GM12878 (cell line): ENCODE results near the gene MUSK. TPM values are rescaled to one million over a fixed set of nuclear protein-coding genes. Genes with fewer than 3 reads are reported as not detected.

Experiments
- ATAC-seq: fragments of 200-7000 bp; cut with Tn5 transposase; 3 replicates; pipeline ENCODE4 v1.9.1; 2020; ENCODE audit warnings: mild to moderate bottlenecking, moderate library complexity
- BruUV-seq: library from RNA; stranded (reverse); fragments of 400-500 nt; replicated peaks from 2 replicates; lab custom pipeline; 2021; lab: Mats Ljungman, UMichigan
- CTCF ChIA-PET: fragments of 300-600 bp; sonication (Branson Sonifier 250); formaldehyde crosslinking; extraction: SDS; loops from one replicate; lab custom pipeline; 2021; ENCODE audit warnings: inconsistent platforms; lab: Yijun Ruan, JAX
- POLR2A ChIA-PET: fragments of 350-600 bp; formaldehyde crosslinking; extraction: SDS; loops from one replicate; lab custom pipeline; 2021; ENCODE audit warnings: inconsistent platforms; lab: Charles Lee
- RAD21 ChIA-PET: fragments of 300-600 bp; sonication (Branson Sonifier 250); formaldehyde crosslinking; loops from one replicate; lab custom pipeline; 2023; ENCODE audit warnings: antibody characterized with exemption; ENCODE audit not compliant: unreplicated experiment; lab: Charles Lee
- SMC1A ChIA-PET: fragments of 300-600 bp; sonication (Branson Sonifier 250); formaldehyde crosslinking; loops from one replicate; lab custom pipeline; 2023; ENCODE audit not compliant: unreplicated experiment, uncharacterized antibody; lab: Charles Lee
- DNase-seq: peaks from one replicate; pipeline ENCODE4 v3.0.0-alpha.2; 2011; ENCODE audit warnings: low read depth, low spot score
- FAIRE-seq: peaks from 3 replicates; lab custom pipeline; 2011; peaks lifted over from hg19 to GRCh38; lab: Jason Lieb, UNC
- H2AFZ ChIP-seq: 2 replicates; pipeline ENCODE4 v1.6.0; 2011; ENCODE audit warnings: low read depth, low read length, control low read depth; ENCODE audit not compliant: control insufficient read depth
- H3K27ac ChIP-seq: 2 replicates; pipeline ENCODE4 v1.5.1; 2011; ENCODE audit warnings: control low read depth; ENCODE audit not compliant: control insufficient read depth, insufficient read depth
- H3K27me3 ChIP-seq, 2 experiments: replicated peaks in 1 of 2; 2 replicates each; pipeline versions ENCODE4 v1.6.0 to v1.6.1; 2011; ENCODE audit warnings: low read length in 1 of 2; ENCODE audit not compliant: control insufficient read depth in 2 of 2, insufficient read depth in 2 of 2
- H3K36me3 ChIP-seq, 2 experiments: 2 replicates each; pipeline ENCODE4 v1.5.1; 2011; ENCODE audit warnings: low read length in 1 of 2; ENCODE audit not compliant: control insufficient read depth in 2 of 2, insufficient read depth in 2 of 2
- H3K4me1 ChIP-seq: 2 replicates; pipeline ENCODE4 v1.6.1; 2011; ENCODE audit warnings: mild to moderate bottlenecking, low read length, moderate library complexity, mixed read lengths; ENCODE audit not compliant: control insufficient read depth, insufficient read depth
- H3K4me2 ChIP-seq: 2 replicates; pipeline ENCODE4 v1.6.0; 2011; ENCODE audit warnings: control low read depth; ENCODE audit not compliant: control insufficient read depth, insufficient read depth
- H3K4me3 ChIP-seq: fragments of 200-600 bp; sonication (generic); 2 replicates; pipeline ENCODE4 v1.5.1; 2016
- H3K79me2 ChIP-seq: 2 replicates; pipeline ENCODE4 v1.6.0; 2011; ENCODE audit warnings: low read length; ENCODE audit not compliant: control insufficient read depth, insufficient read depth
- H3K9ac ChIP-seq: 2 replicates; pipeline ENCODE4 v1.8.0; 2011; ENCODE audit warnings: low read length, control low read depth, mixed read lengths; ENCODE audit not compliant: control insufficient read depth, insufficient read depth
- H3K9me3 ChIP-seq: replicated peaks from 3 replicates; pipeline ENCODE4 v1.5.1; 2011; ENCODE audit warnings: mild to moderate bottlenecking, low read length; ENCODE audit not compliant: control insufficient read depth, insufficient read depth
- H4K20me1 ChIP-seq: 2 replicates; pipeline ENCODE4 v1.6.0; 2011; ENCODE audit not compliant: control insufficient read depth, insufficient read depth
- BACH1 ChIP-seq: fragments of 450-650 bp; IDR thresholded peaks from 2 replicates; pipeline ENCODE4 v1.6.1; 2017; ENCODE audit warnings: mild to moderate bottlenecking, borderline replicate concordance
- CHD4 ChIP-seq: fragments of 200-600 bp; sonication (generic); IDR thresholded peaks from 2 replicates; pipeline ENCODE4 v1.6.1; 2016; ENCODE audit warnings: mild to moderate bottlenecking
- HDAC6 ChIP-seq: fragments of 200-600 bp; sonication (generic); IDR thresholded peaks from one replicate; pipeline ENCODE4 v1.8.0; 2017; ENCODE audit warnings: antibody characterized with exemption; ENCODE audit not compliant: unreplicated experiment
- IRF5 ChIP-seq: fragments of 450-650 bp; IDR thresholded peaks from 2 replicates; pipeline ENCODE4 v1.6.1; 2017; ENCODE audit warnings: borderline replicate concordance
- NR2C1 ChIP-seq: fragments of 450-650 bp; IDR thresholded peaks from 2 replicates; pipeline ENCODE4 v1.6.1; 2017; ENCODE audit warnings: antibody characterized with exemption, mild to moderate bottlenecking, moderate library complexity
- PRDM15 ChIP-seq: fragments of 450-650 bp; formaldehyde crosslinking; IDR thresholded peaks from 2 replicates; pipeline ENCODE4 v1.4.0; 2020; ENCODE audit warnings: mild to moderate bottlenecking, moderate library complexity
- RAD21 ChIP-seq: IDR thresholded peaks from 2 replicates; pipeline ENCODE4 v1.6.1; 2011; ENCODE audit warnings: mild to moderate bottlenecking, low read depth, low read length, moderate library complexity; ENCODE audit not compliant: insufficient read depth
- RBBP5 ChIP-seq: fragments of 200-600 bp; sonication (generic); conservative IDR thresholded peaks from 2 replicates; pipeline ENCODE4 v1.6.1; 2016
- SIN3A ChIP-seq: IDR thresholded peaks from 2 replicates; pipeline ENCODE4 v1.6.1; 2012; ENCODE audit warnings: low read depth, low read length, improper control_type of control experiment
- TCF7 ChIP-seq: IDR thresholded peaks from 2 replicates; pipeline ENCODE4 v1.6.1; 2014; ENCODE audit warnings: antibody characterized with exemption, borderline replicate concordance
- ZNF592 ChIP-seq: fragments of 450-650 bp; IDR thresholded peaks from 2 replicates; pipeline ENCODE4 v1.6.1; 2017; ENCODE audit warnings: mild to moderate bottlenecking, moderate library complexity
- in situ Hi-C: fragments of 300-500 bp; cut with MboI; formaldehyde crosslinking; loops from 9 replicates; pipeline ENCODE4 v1.14.3; 2018; ENCODE audit warnings: mixed read lengths
- intact Hi-C: fragments of 100-400 bp; cut with micrococcal nuclease; formaldehyde crosslinking; loops from one replicate; pipeline ENCODE4 v1.14.2; 2022; ENCODE audit not compliant: unreplicated experiment
- polyA plus RNA-seq, 11 experiments: library from polyadenylated mRNA; depleted of rRNA in 4 of 11; unstranded in 6 of 11; stranded (reverse) in 5 of 11; fragments of >200 nt; fragmentation: Nextera tagmentation in 4 of 11; fragmentation: Illumina TruSeq in 1 of 11; extraction: Ambion mirVana in 4 of 11; extraction: Trizol in 1 of 11; gene quantifications; 1 replicate in 1 of 11; 2 replicates in 10 of 11; pipeline versions ENCODE4 v1.2.1 to v1.2.3, GENCODE V29; 2011 to 2016; ENCODE audit warnings: inconsistent platforms in 2 of 11, missing spikeins in 2 of 11, low read depth in 1 of 11
- total RNA-seq, 4 experiments: library from RNA; depleted of rRNA in 3 of 4; stranded (reverse); fragments of >200 nt in 3 of 4; fragmentation: Illumina TruSeq in 1 of 4; extraction: Trizol in 1 of 4; gene quantifications; 2 replicates each; pipeline versions ENCODE4 v1.2.1 to v1.2.3, GENCODE V29; 2013 to 2021

Gene MUSK
- total and polyA plus RNA-seq, 10 of the 15 experiments (the other 5 are each of a cell fraction or from before 2014, with no cell fraction given): 0.04 to 0.19 (median 0.10) TPM; not detected in 5

GRCh38 chr9:110758201-110758600 lies 89.6 kb downstream of the MUSK start:
- CTCF ChIA-PET: interaction anchor here (1.3 to 1.6 kb wide), 2 partner anchors 8 to 43 kb away, joined by 3 read pairs; no protein-coding TSS in a partner anchor
- no peak overlapping the region for H3K4me3 ChIP-seq
- H2AFZ ChIP-seq: no peak overlapping the region
- no peaks in the 10 kb centered on the region for H3K9me3 ChIP-seq
- no peak for TF ChIP-seq HDAC6
- no peak for TF ChIP-seq NR2C1
- TF ChIP-seq SIN3A: no peak
- no peak for TF ChIP-seq PRDM15 (CRISPR knock-in tag)
- TF ChIP-seq ZNF592: no peak
- TF ChIP-seq RAD21: no peak
- no peak for TF ChIP-seq RBBP5
- no peak for TF ChIP-seq IRF5
- TF ChIP-seq CHD4: no peak
- TF ChIP-seq BACH1: no peak
- no peak for TF ChIP-seq TCF7
- TF ChIP-seq, all 136 proteins: peak for 0
- RAD21 ChIA-PET: interaction anchor here (1.4 kb wide), 1 partner anchor 43 kb away, joined by 5 read pairs; no protein-coding TSS in a partner anchor
- FAIRE-seq (no peak), DNase-seq (no peak), ATAC-seq (no peak)
- H3K27me3 ChIP-seq: no peaks in the 10 kb centered on the region
- no peaks in the 10 kb centered on the region for H3K36me3 ChIP-seq
- BruUV-seq: no TSS peak
- no peaks in the 10 kb centered on the region for H4K20me1 ChIP-seq
- H3K27ac ChIP-seq: no peak overlapping the region
- in situ Hi-C loops (no loop called here), intact Hi-C loops (no loop called here)
- H3K79me2 ChIP-seq: no peaks in the 10 kb centered on the region
- H3K4me1 ChIP-seq: no peaks in the 10 kb centered on the region
- H3K4me2 ChIP-seq: no peak overlapping the region
- no peak overlapping the region for H3K9ac ChIP-seq
- POLR2A ChIA-PET: no interaction called here
- SMC1A ChIA-PET: interaction anchor here (0.7 kb wide), 1 partner anchor 665 kb away, joined by 3 read pairs; no protein-coding TSS in a partner anchor
